22Rv1 (cell line): Measurements from ENCODE around the gene FAM184A.
"Not testable (repeated sequence)": the region's sequence is repeated elsewhere in the genome, so short reads cannot be mapped to it uniquely, and the experiment has no call there.

Source experiments
- H3K27ac ChIP-seq: fragments of 450-650 bp; 2 replicates; pipeline ENCODE4 v1.5.1; 2017
- CTCF ChIP-seq: fragments of 450-650 bp; IDR thresholded peaks from 2 replicates; pipeline ENCODE4 v1.5.1; 2017; ENCODE audit warnings: mild to moderate bottlenecking
- ZFX ChIP-seq: fragments of 450-650 bp; IDR thresholded peaks from 2 replicates; pipeline ENCODE4 v1.6.1; 2017; ENCODE audit warnings: antibody characterized with exemption, borderline replicate concordance

Gene FAM184A

DNA sequence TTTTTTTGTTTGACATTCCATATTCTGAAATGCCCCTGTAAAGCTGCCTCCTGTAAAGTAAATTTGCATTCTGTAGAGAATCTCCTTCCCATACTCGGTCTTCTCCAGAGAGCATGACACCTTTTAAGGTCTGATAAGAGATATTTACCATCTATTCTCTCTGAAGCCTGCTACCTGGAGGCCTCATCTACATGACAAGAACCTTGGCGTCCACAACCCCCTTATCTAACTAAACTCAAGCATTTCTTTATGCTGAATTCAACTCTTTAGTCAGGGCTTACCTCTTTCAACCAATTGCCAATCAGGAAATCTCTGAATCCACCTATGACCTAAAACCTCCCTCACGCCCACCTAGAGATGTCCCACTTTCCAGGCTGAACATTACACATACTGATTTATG is 51.6 kb downstream of the FAM184A start:
- H3K27ac ChIP-seq: no peak overlapping the region

GRCh38 chr6:119025793-119026192 is 52.7 kb downstream of the FAM184A start:
- H3K27ac ChIP-seq: no peak overlapping the region
- TF ChIP-seq ZFX (no peak), CTCF (no peak)

More for the DNA sequence above, 51.6 kb downstream of the FAM184A start:
- TF ChIP-seq CTCF: no peak
- TF ChIP-seq ZFX: no peak

GRCh38 chr6:119024111-119024510 is 54.4 kb downstream of the FAM184A start:
- no peak overlapping the region for H3K27ac ChIP-seq
- TF ChIP-seq ZFX: no peak
- no peak for TF ChIP-seq CTCF

GRCh38 chr6:119022796-119023195 is 55.7 kb downstream of the FAM184A start:
- H3K27ac ChIP-seq: no peak overlapping the region
- no peak for TF ChIP-seq CTCF
- TF ChIP-seq ZFX: no peak

- no peak overlapping the region for H3K27ac ChIP-seq
- no peak for TF ChIP-seq CTCF
Measured at GRCh38 chr6:119020597-119021561, 57.6 kb downstream of the FAM184A start.

GRCh38 chr6:119015165-119015564 is 63.3 kb downstream of the FAM184A start:
- H3K27ac ChIP-seq: not testable (repeated sequence)

GRCh38 chr6:119012521-119012920 is 65.9 kb downstream of the FAM184A start:
- no peak overlapping the region for H3K27ac ChIP-seq
- TF ChIP-seq ZFX (no peak), CTCF (no peak)

DNA sequence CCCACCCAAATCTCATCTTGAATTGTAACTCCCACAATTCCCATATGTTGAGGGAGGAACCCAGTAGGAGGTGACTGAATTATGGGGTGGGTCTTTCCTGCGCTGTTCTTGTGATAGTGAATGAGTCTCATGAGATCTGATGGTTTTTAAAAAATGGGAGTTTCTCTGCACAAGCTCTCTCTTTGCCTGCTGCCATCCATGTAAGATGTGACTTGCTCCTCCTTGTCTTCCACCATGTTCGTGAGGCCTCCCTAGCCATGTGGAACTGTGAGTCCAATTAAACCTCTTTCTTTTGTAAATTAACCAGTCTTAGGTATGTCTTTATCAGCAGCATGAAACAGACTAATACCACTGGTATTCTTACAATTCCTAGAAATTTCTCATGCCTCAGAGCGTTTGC is 69.2 kb downstream of the FAM184A start:
- not testable (repeated sequence) for H3K27ac ChIP-seq
